ENCODE data around the gene TMEM150C.

Gene TMEM150C

DNA sequence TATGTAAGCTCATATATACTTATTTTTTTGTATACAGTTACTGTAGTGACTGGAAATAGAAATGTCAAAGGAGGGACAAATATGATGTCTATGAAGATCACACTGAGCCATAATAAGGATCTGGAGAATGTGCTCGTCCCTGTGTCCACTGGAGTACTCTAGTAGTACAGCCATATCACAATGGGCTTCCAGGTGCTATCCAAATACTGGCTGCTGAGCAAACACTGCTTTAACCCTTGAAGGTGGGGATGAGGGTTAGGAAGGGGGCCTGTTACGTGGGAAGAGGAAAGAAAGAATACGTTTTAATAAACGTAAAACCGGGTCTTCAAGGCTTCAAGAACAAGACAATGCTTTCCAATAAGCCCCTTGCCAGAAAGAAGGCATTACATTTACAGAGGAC is 29.8 kb upstream of the TMEM150C start:
- no peak overlapping the region for H3K27ac ChIP-seq (ENCODE audit: insufficient read depth, low read length, poor library complexity, severe bottlenecking)
- H3K4me1 ChIP-seq (ENCODE audit: control insufficient read depth, insufficient read depth, low read length, poor library complexity, severe bottlenecking) = no peaks in the 10 kb centered on the region
- DNase-seq = no peak
- no peaks in the 10 kb centered on the region for H3K9me3 ChIP-seq (ENCODE audit: control insufficient read depth, low read length)
- H3K4me3 ChIP-seq (ENCODE audit: insufficient read depth, low read depth, low read length, poor library complexity, severe bottlenecking) = no peak overlapping the region
- no peaks in the 10 kb centered on the region for H3K36me3 ChIP-seq (ENCODE audit: control insufficient read depth, insufficient read depth, low read length)
- H3K27me3 ChIP-seq (replicated peaks; ENCODE audit: control insufficient read depth, insufficient read depth, low read length, poor library complexity, severe bottlenecking) = no peaks in the 10 kb centered on the region

DNA sequence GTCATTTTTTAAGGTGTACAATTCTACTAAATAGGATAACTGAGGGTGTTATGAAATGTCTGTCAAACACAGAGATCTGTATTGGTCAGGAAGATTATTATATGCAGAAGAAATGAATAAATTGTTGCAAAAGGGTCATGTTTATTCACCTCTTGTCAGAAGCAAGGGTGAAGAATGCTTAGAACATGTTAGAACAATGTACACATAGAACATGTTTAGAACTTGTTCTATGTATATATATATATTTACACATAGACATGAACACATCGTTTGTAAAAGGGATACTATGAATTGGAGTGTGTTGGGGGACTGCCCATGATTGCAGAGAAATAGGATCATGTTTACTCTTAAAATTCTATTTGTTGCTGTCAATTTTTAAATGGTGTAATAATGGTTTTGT is 28.0 kb upstream of the TMEM150C start:
- no peaks in the 10 kb centered on the region for H3K4me1 ChIP-seq (ENCODE audit: control insufficient read depth, insufficient read depth, low read length, poor library complexity, severe bottlenecking)
- H3K9me3 ChIP-seq (ENCODE audit: control insufficient read depth, low read length) = no peaks in the 10 kb centered on the region
- no peaks in the 10 kb centered on the region for H3K36me3 ChIP-seq (ENCODE audit: control insufficient read depth, insufficient read depth, low read length)
- H3K27me3 ChIP-seq (replicated peaks; ENCODE audit: control insufficient read depth, insufficient read depth, low read length, poor library complexity, severe bottlenecking) = no peaks in the 10 kb centered on the region
- DNase-seq = no peak
- no peak overlapping the region for H3K4me3 ChIP-seq (ENCODE audit: insufficient read depth, low read depth, low read length, poor library complexity, severe bottlenecking)
- H3K27ac ChIP-seq (ENCODE audit: insufficient read depth, low read length, poor library complexity, severe bottlenecking) = no peak overlapping the region

DNA sequence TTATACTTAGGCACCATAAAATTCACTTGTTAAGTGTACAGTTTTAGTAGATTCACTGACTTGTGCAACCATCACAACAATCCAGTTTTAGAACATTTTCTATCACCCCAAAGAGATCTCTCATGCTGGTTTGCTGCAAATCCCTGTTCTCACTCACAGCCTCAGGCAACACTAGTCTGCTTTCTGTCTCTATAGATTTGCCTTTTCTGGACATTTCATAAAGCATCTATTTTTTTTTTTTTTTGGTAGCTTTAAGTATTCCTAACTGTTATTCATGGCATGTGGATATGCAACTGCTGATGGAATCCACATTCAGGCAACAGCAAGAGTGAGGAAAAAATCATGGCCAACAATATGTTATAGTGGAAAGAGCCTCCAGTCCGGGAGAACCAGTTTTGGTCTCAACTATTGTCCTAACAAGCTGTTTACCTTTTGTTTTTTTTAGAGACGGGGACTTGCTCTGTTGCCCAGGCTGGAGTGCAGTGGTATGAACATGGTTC is 27.0 kb upstream of the TMEM150C start:
- no peak overlapping the region for H3K4me3 ChIP-seq (ENCODE audit: insufficient read depth, low read depth, low read length, poor library complexity, severe bottlenecking)

DNA sequence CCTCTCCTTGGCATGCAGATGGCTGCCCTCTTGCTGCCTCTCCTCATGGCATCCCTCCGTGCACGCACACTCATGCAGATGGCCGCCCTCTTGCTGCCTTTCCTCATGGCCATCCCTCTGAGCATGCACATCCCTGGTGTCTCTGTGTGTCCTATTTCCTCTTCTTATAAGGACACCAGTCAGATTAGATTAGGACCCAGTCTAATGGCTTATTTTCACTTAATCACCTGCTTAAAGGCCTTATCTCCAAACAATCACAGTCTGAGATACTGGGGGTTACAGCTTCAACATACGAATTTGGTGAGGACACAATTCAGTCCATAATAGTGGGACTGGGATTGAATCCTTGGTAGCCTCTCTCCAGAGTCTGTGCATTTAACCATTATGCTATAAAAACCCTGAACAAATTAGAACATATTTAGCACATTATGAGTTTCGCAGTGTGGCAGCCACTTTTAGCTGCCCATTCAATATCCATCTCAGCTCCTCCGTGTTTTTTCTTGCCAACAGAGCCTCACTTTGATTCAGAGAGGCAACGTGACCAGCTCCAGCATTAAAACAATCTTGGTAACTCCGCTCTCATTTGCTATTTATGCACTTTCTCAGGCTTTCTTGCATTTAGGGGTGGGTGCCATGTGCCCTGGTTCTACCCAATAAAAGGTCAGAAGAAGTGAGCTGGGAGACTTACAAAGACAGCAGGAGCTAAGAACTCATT is 26.2 kb upstream of the TMEM150C start:
- DNase-seq = no peak
- no peaks in the 10 kb centered on the region for H3K4me1 ChIP-seq (ENCODE audit: control insufficient read depth, insufficient read depth, low read length, poor library complexity, severe bottlenecking)
- no peak overlapping the region for H3K4me3 ChIP-seq (ENCODE audit: insufficient read depth, low read depth, low read length, poor library complexity, severe bottlenecking)
- no peak overlapping the region for H3K27ac ChIP-seq (ENCODE audit: insufficient read depth, low read length, poor library complexity, severe bottlenecking)
- H3K36me3 ChIP-seq (ENCODE audit: control insufficient read depth, insufficient read depth, low read length) = no peaks in the 10 kb centered on the region
- H3K27me3 ChIP-seq (replicated peaks; ENCODE audit: control insufficient read depth, insufficient read depth, low read length, poor library complexity, severe bottlenecking) = no peaks in the 10 kb centered on the region
- H3K9me3 ChIP-seq (ENCODE audit: control insufficient read depth, low read length) = no peaks in the 10 kb centered on the region

More for the DNA sequence above, 27.0 kb upstream of the TMEM150C start:
- Histone ChIP-seq H3K27ac (ENCODE audit: insufficient read depth, low read length, poor library complexity, severe bottlenecking) (no peak overlapping the region), H3K27me3 (replicated peaks; ENCODE audit: control insufficient read depth, insufficient read depth, low read length, poor library complexity, severe bottlenecking) (no peaks in the 10 kb centered on the region), H3K36me3 (ENCODE audit: control insufficient read depth, insufficient read depth, low read length) (no peaks in the 10 kb centered on the region), H3K4me1 (ENCODE audit: control insufficient read depth, insufficient read depth, low read length, poor library complexity, severe bottlenecking) (no peaks in the 10 kb centered on the region), H3K9me3 (ENCODE audit: control insufficient read depth, low read length) (no peaks in the 10 kb centered on the region)
- no peak for DNase-seq

DNA sequence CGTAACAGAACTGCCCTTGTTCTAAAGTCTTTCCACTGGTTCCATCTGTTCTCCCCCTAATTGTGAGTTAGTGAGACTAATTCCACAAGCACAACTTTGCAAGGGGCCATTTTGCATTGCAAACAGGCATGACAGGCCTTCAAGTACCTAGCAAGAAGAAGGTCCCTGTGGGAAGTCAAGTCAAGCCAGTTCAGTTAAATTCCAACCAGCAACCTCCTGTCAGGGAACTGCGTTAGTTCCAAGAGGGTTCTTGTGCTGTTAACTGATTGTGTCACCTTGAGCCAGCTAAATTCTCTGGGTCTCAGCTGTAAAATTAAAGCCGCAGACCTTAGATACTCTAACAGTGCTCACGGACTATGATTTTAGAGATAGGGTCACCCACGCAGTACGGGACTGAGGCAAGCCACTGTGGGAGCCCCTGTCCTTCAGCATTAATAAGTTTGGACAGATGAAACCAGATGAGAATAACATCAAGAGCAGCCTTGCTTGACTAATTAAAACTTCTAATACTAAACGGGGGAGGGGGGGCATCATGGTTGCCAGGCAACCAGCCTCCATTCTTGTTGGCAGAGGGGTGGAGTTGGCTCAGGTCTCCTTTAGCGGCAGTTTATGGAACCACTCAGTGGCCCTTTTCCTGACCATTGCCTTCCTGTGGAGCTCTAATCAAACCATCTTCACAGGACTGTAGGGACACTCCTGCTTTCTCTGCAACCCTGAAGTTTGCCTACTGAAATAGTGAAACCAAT is 24.1 kb upstream of the TMEM150C start:
- Histone ChIP-seq H3K9me3 (ENCODE audit: control insufficient read depth, low read length) (no peaks in the 10 kb centered on the region), H3K27me3 (replicated peaks; ENCODE audit: control insufficient read depth, insufficient read depth, low read length, poor library complexity, severe bottlenecking) (no peaks in the 10 kb centered on the region), H3K4me1 (ENCODE audit: control insufficient read depth, insufficient read depth, low read length, poor library complexity, severe bottlenecking) (no peaks in the 10 kb centered on the region), H3K27ac (ENCODE audit: insufficient read depth, low read length, poor library complexity, severe bottlenecking) (no peak overlapping the region), H3K36me3 (ENCODE audit: control insufficient read depth, insufficient read depth, low read length) (no peaks in the 10 kb centered on the region), H3K4me3 (ENCODE audit: insufficient read depth, low read depth, low read length, poor library complexity, severe bottlenecking) (no peak overlapping the region)
- no peak for DNase-seq

DNA sequence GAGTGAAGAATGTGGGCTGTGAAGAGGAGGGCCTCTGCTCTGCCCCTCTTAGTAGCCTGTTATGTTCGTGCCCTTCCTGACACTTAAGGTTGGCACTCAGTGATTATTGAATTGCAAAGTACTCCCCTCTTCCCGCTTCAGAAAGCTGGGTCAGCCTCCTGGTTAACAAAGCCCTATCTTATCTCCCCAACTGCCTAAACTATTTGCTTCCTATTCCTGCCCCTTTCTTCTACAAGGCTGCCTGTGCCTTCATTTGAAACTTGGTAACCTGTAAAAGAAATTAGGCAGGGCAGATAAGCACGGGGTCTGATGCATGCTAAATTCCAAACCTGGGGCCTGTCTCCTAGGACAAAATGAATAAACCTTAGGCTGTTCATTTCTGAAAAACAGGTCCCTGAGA is 23.1 kb upstream of the TMEM150C start:
- DNase-seq = no peak
- no peak overlapping the region for H3K4me3 ChIP-seq (ENCODE audit: insufficient read depth, low read depth, low read length, poor library complexity, severe bottlenecking)
- no peaks in the 10 kb centered on the region for H3K36me3 ChIP-seq (ENCODE audit: control insufficient read depth, insufficient read depth, low read length)
- no peaks in the 10 kb centered on the region for H3K4me1 ChIP-seq (ENCODE audit: control insufficient read depth, insufficient read depth, low read length, poor library complexity, severe bottlenecking)
- no peak overlapping the region for H3K27ac ChIP-seq (ENCODE audit: insufficient read depth, low read length, poor library complexity, severe bottlenecking)
- no peaks in the 10 kb centered on the region for H3K9me3 ChIP-seq (ENCODE audit: control insufficient read depth, low read length)
- H3K27me3 ChIP-seq (replicated peaks; ENCODE audit: control insufficient read depth, insufficient read depth, low read length, poor library complexity, severe bottlenecking) = no peaks in the 10 kb centered on the region

DNA sequence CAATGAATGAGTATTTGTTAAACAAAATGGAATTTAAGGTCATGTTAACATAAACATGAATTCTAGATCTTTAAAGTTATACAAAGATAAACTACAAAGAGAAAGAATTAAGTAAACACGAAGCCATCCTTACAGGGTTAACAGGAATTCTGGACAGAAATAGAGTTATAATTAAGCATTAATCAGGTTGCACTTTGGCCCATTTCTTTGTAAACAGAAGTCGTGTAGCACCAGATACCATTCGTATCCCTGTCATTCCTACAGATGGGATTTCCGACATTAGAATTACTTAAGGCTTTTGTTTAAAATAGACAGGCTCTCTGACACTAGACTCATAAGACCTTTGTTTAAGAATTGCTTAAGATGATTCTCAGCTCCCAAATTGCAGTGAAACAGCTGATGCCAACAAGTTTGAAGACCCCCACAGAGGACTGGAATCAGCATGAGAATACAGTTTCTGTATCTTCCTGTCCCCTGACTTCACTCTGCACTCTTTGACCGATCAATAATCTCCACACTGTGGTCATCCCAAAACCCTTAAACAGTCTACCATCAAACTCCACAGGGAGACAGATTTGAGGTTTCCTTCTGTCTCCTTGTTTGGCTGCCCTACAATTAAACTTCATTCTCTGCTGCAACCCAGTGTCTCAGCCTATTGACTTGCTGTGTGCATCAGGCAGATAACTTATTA is 22.3 kb upstream of the TMEM150C start:
- Histone ChIP-seq H3K36me3 (ENCODE audit: control insufficient read depth, insufficient read depth, low read length) (no peaks in the 10 kb centered on the region), H3K27me3 (replicated peaks; ENCODE audit: control insufficient read depth, insufficient read depth, low read length, poor library complexity, severe bottlenecking) (no peaks in the 10 kb centered on the region), H3K4me3 (ENCODE audit: insufficient read depth, low read depth, low read length, poor library complexity, severe bottlenecking) (no peak overlapping the region), H3K4me1 (ENCODE audit: control insufficient read depth, insufficient read depth, low read length, poor library complexity, severe bottlenecking) (no peaks in the 10 kb centered on the region), H3K9me3 (ENCODE audit: control insufficient read depth, low read length) (no peaks in the 10 kb centered on the region), H3K27ac (ENCODE audit: insufficient read depth, low read length, poor library complexity, severe bottlenecking) (no peak overlapping the region)
- DNase-seq = no peak

DNA sequence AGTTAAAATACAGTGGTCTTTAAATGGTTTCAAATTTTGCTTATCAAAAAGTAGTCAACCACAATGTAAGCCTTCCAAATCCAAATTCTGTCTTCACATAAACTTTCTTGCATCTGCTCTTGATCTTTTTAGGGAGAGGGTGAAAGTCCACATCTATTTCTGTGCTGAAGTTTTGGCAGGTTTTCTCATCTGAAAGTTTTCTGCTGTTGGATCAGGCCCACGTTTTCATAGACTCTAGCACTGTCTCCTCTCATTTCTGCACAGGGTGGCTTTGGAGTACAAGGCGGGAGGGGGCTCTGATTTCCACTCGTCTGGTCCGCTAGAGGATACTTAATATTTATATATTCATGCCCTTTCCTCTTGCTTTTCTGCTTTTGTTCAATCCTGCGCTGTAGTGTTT is 18.1 kb upstream of the TMEM150C start:
- H3K27me3 ChIP-seq (replicated peaks; ENCODE audit: control insufficient read depth, insufficient read depth, low read length, poor library complexity, severe bottlenecking) = no peaks in the 10 kb centered on the region
- no peaks in the 10 kb centered on the region for H3K4me1 ChIP-seq (ENCODE audit: control insufficient read depth, insufficient read depth, low read length, poor library complexity, severe bottlenecking)
- H3K4me3 ChIP-seq (ENCODE audit: insufficient read depth, low read depth, low read length, poor library complexity, severe bottlenecking) = no peak overlapping the region
- DNase-seq = no peak
- no peaks in the 10 kb centered on the region for H3K9me3 ChIP-seq (ENCODE audit: control insufficient read depth, low read length)
- H3K27ac ChIP-seq (ENCODE audit: insufficient read depth, low read length, poor library complexity, severe bottlenecking) = no peak overlapping the region
- H3K36me3 ChIP-seq (ENCODE audit: control insufficient read depth, insufficient read depth, low read length) = no peaks in the 10 kb centered on the region

DNA sequence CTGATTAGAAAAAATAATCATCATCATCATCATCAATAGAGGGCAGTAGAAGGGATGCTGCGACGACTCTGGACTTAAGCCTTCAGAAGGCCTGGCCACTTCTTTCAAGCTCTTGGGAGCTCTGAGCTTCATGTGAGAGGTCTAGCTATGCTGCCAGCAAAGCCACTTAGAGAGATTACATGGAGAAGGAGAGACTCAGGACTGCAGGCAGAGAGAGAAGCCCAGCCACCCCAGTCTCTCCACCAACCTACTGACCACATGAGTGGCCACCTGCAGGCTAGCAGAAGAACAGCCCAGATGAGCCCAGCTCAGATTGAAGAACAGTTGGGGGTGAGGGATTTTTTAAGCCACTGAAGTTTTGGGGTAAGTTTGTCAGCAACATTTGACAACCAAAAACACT is 17.1 kb upstream of the TMEM150C start:
- no peak overlapping the region for H3K4me3 ChIP-seq (ENCODE audit: insufficient read depth, low read depth, low read length, poor library complexity, severe bottlenecking)
- no peaks in the 10 kb centered on the region for H3K4me1 ChIP-seq (ENCODE audit: control insufficient read depth, insufficient read depth, low read length, poor library complexity, severe bottlenecking)
- H3K9me3 ChIP-seq (ENCODE audit: control insufficient read depth, low read length) = no peaks in the 10 kb centered on the region
- no peaks in the 10 kb centered on the region for H3K27me3 ChIP-seq (replicated peaks; ENCODE audit: control insufficient read depth, insufficient read depth, low read length, poor library complexity, severe bottlenecking)
- no peak for DNase-seq
- no peak overlapping the region for H3K27ac ChIP-seq (ENCODE audit: insufficient read depth, low read length, poor library complexity, severe bottlenecking)
- H3K36me3 ChIP-seq (ENCODE audit: control insufficient read depth, insufficient read depth, low read length) = no peaks in the 10 kb centered on the region

DNA sequence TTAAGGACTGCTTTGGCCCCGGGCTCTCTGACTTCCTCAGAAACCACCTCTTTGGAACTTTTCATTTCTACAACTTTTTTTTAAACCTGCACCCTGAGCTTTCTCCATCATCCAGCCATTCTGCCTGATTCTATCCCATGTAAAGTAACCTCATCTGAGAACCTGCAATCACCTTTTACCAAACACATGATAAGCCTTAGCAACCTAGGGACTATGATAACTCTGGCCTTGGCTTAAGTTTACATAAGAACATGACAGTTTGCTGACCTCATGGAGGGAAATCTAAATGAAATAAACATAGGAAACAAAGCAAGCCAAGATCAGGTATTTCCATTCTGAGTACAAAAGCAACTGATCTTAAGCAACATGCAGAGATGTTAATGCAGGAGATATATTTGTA is 15.7 kb upstream of the TMEM150C start:
- no peaks in the 10 kb centered on the region for H3K27me3 ChIP-seq (replicated peaks; ENCODE audit: control insufficient read depth, insufficient read depth, low read length, poor library complexity, severe bottlenecking)
- H3K9me3 ChIP-seq (ENCODE audit: control insufficient read depth, low read length) = no peaks in the 10 kb centered on the region
- no peak overlapping the region for H3K4me3 ChIP-seq (ENCODE audit: insufficient read depth, low read depth, low read length, poor library complexity, severe bottlenecking)
- H3K36me3 ChIP-seq (ENCODE audit: control insufficient read depth, insufficient read depth, low read length) = no peaks in the 10 kb centered on the region
- no peaks in the 10 kb centered on the region for H3K4me1 ChIP-seq (ENCODE audit: control insufficient read depth, insufficient read depth, low read length, poor library complexity, severe bottlenecking)
- H3K27ac ChIP-seq (ENCODE audit: insufficient read depth, low read length, poor library complexity, severe bottlenecking) = no peak overlapping the region
- DNase-seq = no peak
